Neural progenitor cell (in vitro differentiated cells): ENCODE results near the gene RIC3.

Source experiments
- CTCF ChIP-seq: fragments of 200-600 bp; sonication (generic); IDR thresholded peaks from 2 replicates; pipeline ENCODE4 v1.5.1; 2017; ENCODE audit warnings: antibody characterized with exemption, mild to moderate bottlenecking
- EZH2phosphoT487 ChIP-seq: fragments of 200-600 bp; sonication (generic); IDR thresholded peaks from 2 replicates; pipeline ENCODE4 v1.6.1; 2017; ENCODE audit warnings: antibody characterized with exemption

DNA sequence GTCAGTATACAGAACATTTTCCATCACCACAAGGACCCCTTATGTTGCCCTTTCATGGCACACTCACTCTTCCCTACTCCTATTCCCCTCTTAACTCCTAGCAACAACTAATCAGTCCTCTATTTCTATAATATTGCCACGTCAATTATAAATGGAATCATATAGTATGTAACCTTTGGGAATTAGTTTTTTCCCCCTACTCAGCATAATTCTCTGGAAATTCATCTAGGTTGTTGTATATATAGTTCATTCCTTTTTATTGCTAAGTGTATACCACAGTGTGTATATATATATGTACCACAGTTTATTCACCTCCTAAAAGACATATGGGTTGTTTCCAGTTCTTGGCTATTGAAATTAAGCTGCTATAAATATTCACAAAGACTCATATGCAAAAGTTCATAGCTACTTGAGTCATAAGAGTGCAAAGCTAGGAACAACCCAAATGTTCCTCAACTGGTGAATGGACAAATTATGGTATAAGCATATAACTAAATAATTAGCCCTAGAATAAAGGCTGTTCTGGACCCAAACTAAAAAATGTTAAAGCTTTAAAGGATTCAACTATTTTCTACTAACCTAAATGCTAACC is 46.6 kb downstream of the RIC3 start:
- TF ChIP-seq EZH2phosphoT487 (no peak), CTCF (no peak)
